ENCODE results near the gene CDHR3. TPM values are rescaled to one million over a fixed set of nuclear protein-coding genes. Genes with fewer than 3 reads are reported as not detected.

The CDHR3 gene
- total RNA-seq, 1 experiment from 2014 or later: 3.3 TPM

DNA sequence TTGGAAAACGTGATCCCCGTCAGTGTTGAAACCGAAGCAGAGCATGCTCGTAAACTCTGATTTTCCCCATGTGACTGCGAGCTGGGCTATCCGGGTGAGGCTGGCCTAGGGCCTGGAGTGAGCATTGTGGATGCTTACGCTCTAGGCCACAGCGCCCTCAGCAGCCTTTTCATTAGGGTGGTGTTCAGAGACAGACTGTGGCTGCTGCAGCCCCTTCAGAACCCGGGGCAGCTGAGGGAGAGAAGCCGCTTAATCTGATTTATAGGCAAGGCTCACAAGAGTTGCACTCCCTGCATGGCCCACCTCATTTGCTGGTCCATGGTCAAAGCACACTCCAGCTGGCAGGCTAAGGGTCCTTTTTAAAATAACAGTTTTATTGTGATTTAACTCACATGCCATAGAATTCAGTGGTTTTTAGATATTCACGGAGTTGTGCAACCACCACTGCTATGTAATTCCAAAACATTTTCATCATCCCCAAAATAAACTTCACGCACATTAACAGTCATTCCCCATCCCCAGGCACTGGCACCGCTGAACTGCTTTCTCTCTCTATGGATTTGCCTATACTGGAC lies 76.5 kb downstream of the CDHR3 start:
- no peak overlapping the region for H3K56ac ChIP-seq (ENCODE audit: insufficient read length, low read depth, low read length)
- no peaks in the 10 kb centered on the region for H3K79me1 ChIP-seq (ENCODE audit: insufficient read depth, low read depth, low read length, poor library complexity, severe bottlenecking)
- H3K9me3 ChIP-seq (ENCODE audit: control insufficient read depth, low read depth, low read length): no peaks in the 10 kb centered on the region
- H4K20me1 ChIP-seq (ENCODE audit: control insufficient read depth, insufficient read depth, insufficient read length): no peaks in the 10 kb centered on the region
- no peaks in the 10 kb centered on the region for H3K4me1 ChIP-seq (ENCODE audit: insufficient read depth, low read length)
- no peak overlapping the region for H3K4ac ChIP-seq (ENCODE audit: low read depth, low read length)
- H3K27ac ChIP-seq (ENCODE audit: insufficient read length, low read depth, low read length): no peak overlapping the region
- no peak overlapping the region for H2BK5ac ChIP-seq (ENCODE audit: insufficient read length, low read length)
- no peak overlapping the region for H4K91ac ChIP-seq (ENCODE audit: insufficient read length, low read depth, low read length)
- no peak overlapping the region for H3K9ac ChIP-seq (ENCODE audit: extremely low read depth, insufficient read length, low read length)
- DNase-seq: peak; percentile 67
- H4K5ac ChIP-seq (ENCODE audit: insufficient read length, low read depth, low read length): no peak overlapping the region
- H2BK120ac ChIP-seq (ENCODE audit: low read depth, low read length, poor library complexity, severe bottlenecking): no peak overlapping the region
- Mint-ChIP-seq H3K27me3 (ENCODE audit: low read depth) (peaks cover 8% of the 10 kb centered on the region), H3K27ac (no peak overlapping the region; a peak in 1 of 7 replicates), H3K4me1 (peaks cover 6 to 13% of the 10 kb centered on the region in 2 experiments; a peak in 3 of 4 replicates), H3K9me3 (no peaks in the 10 kb centered on the region; a peak in 1 of 5 replicates), H3K4me3 (no peak overlapping the region), H3K36me3 (ENCODE audit: insufficient read depth in 1 of 3, low read depth in 3 of 3) (0 out of 7 replicates have a peak, but pooled peaks cover 0 to 1% (median 0%) of the 10 kb centered on the region in 3 experiments)
- H2BK15ac ChIP-seq (ENCODE audit: low read depth, low read length): no peak overlapping the region
- H2AFZ ChIP-seq (ENCODE audit: low read length): no peak overlapping the region
- H3K79me2 ChIP-seq (ENCODE audit: insufficient read depth, low read length): no peaks in the 10 kb centered on the region
- no peak overlapping the region for H4K8ac ChIP-seq (replicated peaks; ENCODE audit: insufficient read length, low read depth, low read length)
- H3T11ph ChIP-seq (ENCODE audit: low read length): no peak overlapping the region
- H3K18ac ChIP-seq (ENCODE audit: insufficient read length, low read depth, low read length): no peak overlapping the region
- no peak overlapping the region for H2AK5ac ChIP-seq (ENCODE audit: insufficient read length, low read length)
- TF ChIP-seq CTCF (conservative IDR thresholded peaks at IDR 0.05): peak; percentile 55
- no peak overlapping the region for H2BK12ac ChIP-seq (ENCODE audit: insufficient read length, low read depth, low read length)
- no peaks in the 10 kb centered on the region for H3K23me2 ChIP-seq (ENCODE audit: insufficient read length, low read depth, low read length, poor library complexity, severe bottlenecking)
- H3K4me2 ChIP-seq (ENCODE audit: insufficient read depth, insufficient read length, low read length): no peak overlapping the region
- no peak overlapping the region for H2BK20ac ChIP-seq (ENCODE audit: low read depth, low read length, poor library complexity, severe bottlenecking)
- no CpG with 5 or more reads among the region's 13 CpGs for WGBS (ENCODE audit: extremely low coverage, insufficient read length, low lambda C conversion rate)
- H3K27me3 ChIP-seq (ENCODE audit: insufficient read depth, low read length): no peaks in the 10 kb centered on the region
- no peak overlapping the region for H3K14ac ChIP-seq (ENCODE audit: insufficient read depth, low read length)
- H3K23ac ChIP-seq (ENCODE audit: insufficient read length, low read depth, low read length): no peak overlapping the region

Data from H9 (cell line).